IMR-90 (cell line): ENCODE data around the gene TMPRSS6. TPM values are rescaled to one million over a fixed set of nuclear protein-coding genes. Genes with fewer than 3 reads are reported as not detected.

Source experiments
- ATAC-seq: fragments of 200-7000 bp; cut with Tn5 transposase; 2 replicates; pipeline ENCODE4 v1.9.1; 2020; ENCODE audit warnings: low read depth, mild to moderate bottlenecking, moderate library complexity
- BruUV-seq: library from RNA; stranded (reverse); fragments of 400-500 nt; replicated peaks from 2 replicates; lab custom pipeline; 2021; lab: Mats Ljungman, UMichigan
- CTCF ChIA-PET: fragments of 300-600 bp; formaldehyde crosslinking; extraction: SDS; loops from one replicate; lab custom pipeline; 2021; ENCODE audit warnings: antibody characterized with exemption; lab: Yijun Ruan, JAX
- POLR2A ChIA-PET: fragments of 300-600 bp; sonication (Branson Sonifier 250); formaldehyde crosslinking; loops from one replicate; lab custom pipeline; 2022; ENCODE audit warnings: antibody characterized with exemption; ENCODE audit not compliant: unreplicated experiment; lab: Charles Lee
- DNase-seq: peaks from one replicate; pipeline ENCODE4 v3.0.0; 2013
- H2AFZ ChIP-seq: replicated peaks from 2 replicates; pipeline ENCODE3; 2013; ENCODE audit warnings: low read length, mild to moderate bottlenecking; ENCODE audit not compliant: poor library complexity
- H2AK5ac ChIP-seq: 2 replicates; pipeline ENCODE4 v1.6.1; 2013; ENCODE audit warnings: low read depth, low read length, inconsistent platforms
- H2AK9ac ChIP-seq: replicated peaks from 2 replicates; pipeline ENCODE3; 2013; ENCODE audit warnings: mild to moderate bottlenecking, low read depth, low read length, moderate library complexity; ENCODE audit not compliant: poor library complexity
- H2BK120ac ChIP-seq: 2 replicates; pipeline ENCODE4 v1.6.1; 2013; ENCODE audit warnings: low read depth, low read length, inconsistent platforms
- H2BK15ac ChIP-seq: 3 replicates; pipeline ENCODE4 v1.6.1; 2013; ENCODE audit warnings: low read depth, low read length, inconsistent platforms
- H2BK20ac ChIP-seq: 2 replicates; pipeline ENCODE4 v1.6.1; 2013; ENCODE audit warnings: low read depth, mild to moderate bottlenecking, inconsistent platforms, low read length, moderate library complexity
- H2BK5ac ChIP-seq: 2 replicates; pipeline ENCODE4 v1.6.1; 2013; ENCODE audit warnings: mild to moderate bottlenecking, low read depth, low read length, inconsistent platforms; ENCODE audit not compliant: poor library complexity, severe bottlenecking
- H3K14ac ChIP-seq: replicated peaks from 2 replicates; pipeline ENCODE4 v1.6.1; 2013; ENCODE audit warnings: low read depth, low read length, inconsistent platforms
- H3K18ac ChIP-seq: 2 replicates; pipeline ENCODE4 v1.6.1; 2013; ENCODE audit warnings: low read depth, low read length, control low read depth
- H3K23ac ChIP-seq: 2 replicates; pipeline ENCODE4 v1.6.1; 2013; ENCODE audit warnings: low read depth, low read length, inconsistent platforms
- H3K27ac ChIP-seq: 2 replicates; pipeline ENCODE4 v1.5.1; 2013; ENCODE audit warnings: mild to moderate bottlenecking, control low read depth, low read length; ENCODE audit not compliant: insufficient read depth
- H3K27me3 ChIP-seq: 2 replicates; pipeline ENCODE4 v1.6.1; 2013; ENCODE audit warnings: low read length; ENCODE audit not compliant: control insufficient read depth, insufficient read depth
- H3K36me3 ChIP-seq: 2 replicates; pipeline ENCODE4 v1.6.1; 2013; ENCODE audit warnings: low read length, mixed read lengths; ENCODE audit not compliant: control insufficient read depth, insufficient read depth
- H3K4ac ChIP-seq: 2 replicates; pipeline ENCODE4 v1.6.1; 2013; ENCODE audit warnings: low read depth, low read length, inconsistent platforms
- H3K4me1 ChIP-seq: 2 replicates; pipeline ENCODE4 v1.6.1; 2013; ENCODE audit warnings: low read length, mixed read lengths; ENCODE audit not compliant: control insufficient read depth, insufficient read depth
- H3K4me2 ChIP-seq: 2 replicates; pipeline ENCODE4 v1.6.1; 2013; ENCODE audit warnings: low read depth, mild to moderate bottlenecking, control low read depth, low read length, moderate library complexity
- H3K4me3 ChIP-seq: 2 replicates; pipeline ENCODE4 v1.5.1; 2013; ENCODE audit warnings: low read depth, mild to moderate bottlenecking, control low read depth, low read length, moderate library complexity; ENCODE audit not compliant: insufficient read depth
- H3K56ac ChIP-seq: 2 replicates; pipeline ENCODE4 v1.6.1; 2013; ENCODE audit warnings: low read length, inconsistent platforms; ENCODE audit not compliant: insufficient read depth; ENCODE audit errors: extremely low read depth
- H3K79me1 ChIP-seq, 2 experiments: 2 replicates each; pipeline ENCODE4 v1.6.1; 2013; ENCODE audit warnings: low read length in 2 of 2, inconsistent platforms in 1 of 2, low read depth in 1 of 2
- H3K9ac ChIP-seq: 2 replicates; pipeline ENCODE4 v1.6.1; 2013; ENCODE audit warnings: low read depth, low read length, control low read depth
- H3K9me1 ChIP-seq: 2 replicates; pipeline ENCODE4 v1.6.1; 2013; ENCODE audit warnings: low read length, inconsistent platforms; ENCODE audit not compliant: insufficient read depth
- H3K9me3 ChIP-seq: 2 replicates; pipeline ENCODE4 v1.6.1; 2013; ENCODE audit warnings: low read length; ENCODE audit not compliant: control insufficient read depth, insufficient read depth
- H4K20me1 ChIP-seq: 2 replicates; pipeline ENCODE4 v1.6.1; 2013; ENCODE audit warnings: low read length, inconsistent platforms; ENCODE audit not compliant: insufficient read depth
- H4K5ac ChIP-seq: 2 replicates; pipeline ENCODE4 v1.6.1; 2013; ENCODE audit warnings: mild to moderate bottlenecking, low read depth, low read length, control low read depth
- H4K8ac ChIP-seq, 2 experiments: 2 replicates each; pipeline ENCODE4 v1.6.1; 2013; ENCODE audit warnings: low read depth in 2 of 2, low read length in 2 of 2, control low read depth in 1 of 2, inconsistent platforms in 1 of 2
- H4K91ac ChIP-seq: 2 replicates; pipeline ENCODE4 v1.6.1; 2013; ENCODE audit warnings: low read depth, low read length, inconsistent platforms; ENCODE audit not compliant: insufficient read depth
- CEBPB ChIP-seq: IDR thresholded peaks from 2 replicates; pipeline ENCODE4 v1.6.1; 2012; ENCODE audit warnings: low read depth, low read length, improper control_type of control experiment
- FOS ChIP-seq: fragments of 150-350 bp; IDR thresholded peaks from 2 replicates; pipeline ENCODE4 v1.6.1; 2016; ENCODE audit warnings: low read depth, low read length
- MAFK ChIP-seq: IDR thresholded peaks from 2 replicates; pipeline ENCODE4 v1.6.1; 2012; ENCODE audit warnings: low read depth, low read length, improper control_type of control experiment
- MAZ ChIP-seq: IDR thresholded peaks from 2 replicates; pipeline ENCODE4 v1.6.1; 2012; ENCODE audit warnings: low read depth, mild to moderate bottlenecking, low read length, improper control_type of control experiment, moderate library complexity, borderline replicate concordance
- NFE2L2 ChIP-seq: fragments of 150-350 bp; IDR thresholded peaks from 2 replicates; pipeline ENCODE4 v1.6.1; 2016; ENCODE audit warnings: low read depth, mild to moderate bottlenecking, low read length
- RFX5 ChIP-seq: IDR thresholded peaks from 2 replicates; pipeline ENCODE4 v1.8.0; 2012; ENCODE audit warnings: low read depth, mild to moderate bottlenecking, low read length, moderate library complexity
- WGBS, 2 experiments: methylation state at CpG; one replicate each; pipeline versions ENCODE4 v1.1.5 to v1.1.7; 2013; ENCODE audit warnings: missing lambda C conversion rate in 2 of 2; ENCODE audit not compliant: insufficient read length in 1 of 2; ENCODE audit errors: extremely low coverage in 2 of 2; 5-methylcytosine and 5-hydroxymethylcytosine counted together
- dilution Hi-C: fragments of 300-500 bp; cut with HindIII; formaldehyde crosslinking; loops from one replicate; pipeline ENCODE4 v1.14.3; 2018; ENCODE audit warnings: low sequenced_read_pairs; ENCODE audit not compliant: unreplicated experiment
- in situ Hi-C: fragments of 300-500 bp; cut with MboI; formaldehyde crosslinking; loops from 3 replicates; pipeline ENCODE4 v1.14.3; 2019; ENCODE audit warnings: low sequenced_read_pairs, inconsistent platforms, mixed read lengths
- intact Hi-C: fragments of 100-400 bp; cut with micrococcal nuclease; formaldehyde crosslinking; loops from 2 replicates; pipeline ENCODE4 v1.10.0; 2022
- polyA plus RNA-seq, 3 experiments: library from polyadenylated mRNA; depleted of rRNA; stranded (reverse); fragments of >200 nt; gene quantifications; 2 replicates each; pipeline ENCODE4 v1.2.3, GENCODE V29; 2012; ENCODE audit warnings: low replicate concordance in 1 of 3
- total RNA-seq: library from RNA; depleted of rRNA; stranded (reverse); fragments of >200 nt; gene quantifications from 2 replicates; pipeline ENCODE4 v1.2.3, GENCODE V29; 2012
- TF ChIP-seq, protein P1 (sequence below): fragments of 150-350 bp; IDR thresholded peaks from 2 replicates; pipeline ENCODE4 v1.6.1; 2017; ENCODE audit warnings: mild to moderate bottlenecking, antibody characterized with exemption, low read length, low read depth

TMPRSS6 gene
- total and polyA plus RNA-seq, 2 of the 4 experiments (the other 2 are of a cell fraction) = not detected

DNA sequence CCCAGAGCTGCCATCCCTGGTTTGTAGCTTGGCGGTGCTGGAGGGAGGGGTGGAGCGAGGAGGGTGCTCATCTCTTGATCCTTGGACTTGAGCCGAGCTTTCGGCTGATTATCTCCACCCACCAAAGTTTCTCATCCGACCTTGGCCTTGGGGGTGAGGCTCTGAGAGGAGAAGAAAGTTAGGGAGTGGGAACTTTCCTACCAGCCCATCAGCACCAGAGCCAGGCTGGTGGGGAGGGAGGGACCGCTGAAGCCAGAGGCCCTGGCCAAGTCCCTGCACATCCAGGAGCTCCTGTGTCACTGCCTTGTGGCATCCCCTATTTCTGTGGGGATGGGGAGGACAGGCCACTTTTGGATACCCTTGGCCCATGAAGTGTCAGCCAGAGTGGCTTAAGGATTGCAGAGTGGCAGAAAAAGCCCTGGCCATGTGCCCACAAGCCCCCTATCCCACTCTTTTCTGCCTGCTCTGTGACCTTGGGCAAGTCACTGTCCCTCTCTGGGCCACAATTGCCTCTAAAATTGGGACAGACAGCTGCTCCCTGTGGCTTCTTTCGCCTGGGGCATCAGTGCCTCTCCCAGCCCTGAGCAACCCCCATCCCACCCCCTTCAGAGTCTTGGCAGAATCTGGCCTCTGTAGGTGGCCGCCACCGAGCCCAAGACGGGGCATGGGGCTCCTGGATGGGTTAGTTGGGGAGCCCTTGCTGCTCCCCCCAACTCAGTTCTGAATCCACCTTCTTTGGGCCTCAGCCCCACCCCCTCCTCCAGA lies 47.7 kb downstream of the TMPRSS6 start:
- WGBS, 2 experiments = no CpG with 5 or more reads among the region's 10 CpGs
- no peaks in the 10 kb centered on the region for H3K4me1 ChIP-seq
- in situ Hi-C loops = no loop called here
- H3K27ac ChIP-seq = no peak overlapping the region
- no peak overlapping the region for H2BK20ac ChIP-seq
- H2AK9ac ChIP-seq = no peak overlapping the region
- no peak overlapping the region for H3K14ac ChIP-seq
- no peak for ATAC-seq
- H3K9me3 ChIP-seq = no peaks in the 10 kb centered on the region
- no peak for TF ChIP-seq NFE2L2
- TF ChIP-seq, protein P1, sequence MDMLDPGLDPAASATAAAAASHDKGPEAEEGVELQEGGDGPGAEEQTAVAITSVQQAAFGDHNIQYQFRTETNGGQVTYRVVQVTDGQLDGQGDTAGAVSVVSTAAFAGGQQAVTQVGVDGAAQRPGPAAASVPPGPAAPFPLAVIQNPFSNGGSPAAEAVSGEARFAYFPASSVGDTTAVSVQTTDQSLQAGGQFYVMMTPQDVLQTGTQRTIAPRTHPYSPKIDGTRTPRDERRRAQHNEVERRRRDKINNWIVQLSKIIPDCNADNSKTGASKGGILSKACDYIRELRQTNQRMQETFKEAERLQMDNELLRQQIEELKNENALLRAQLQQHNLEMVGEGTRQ = no peak
- no peak for TF ChIP-seq RFX5
- TF ChIP-seq MAZ = no peak
- no peak for TF ChIP-seq FOS
- no peak for TF ChIP-seq MAFK
- TF ChIP-seq CEBPB = no peak
- H3K79me1 ChIP-seq = no peaks in the 10 kb centered on the region
- POLR2A ChIA-PET = no interaction called here
- no peak overlapping the region for H4K8ac ChIP-seq
- H4K20me1 ChIP-seq = no peaks in the 10 kb centered on the region
- H3K18ac ChIP-seq = no peak overlapping the region
- H3K9ac ChIP-seq = no peak overlapping the region
- no peak overlapping the region for H3K4ac ChIP-seq
- no peak overlapping the region for H3K4me2 ChIP-seq
- CTCF ChIA-PET = no interaction called here
- H4K91ac ChIP-seq = no peak overlapping the region
- no peak overlapping the region for H2AK5ac ChIP-seq
- no peak overlapping the region for H3K4me3 ChIP-seq
- intact Hi-C loops = no loop called here
- H2AFZ ChIP-seq = no peak overlapping the region
- no peak overlapping the region for H2BK5ac ChIP-seq
- H4K5ac ChIP-seq = no peak overlapping the region
- no peaks in the 10 kb centered on the region for H3K27me3 ChIP-seq
- H3K56ac ChIP-seq = no peak overlapping the region
- no peak overlapping the region for H2BK15ac ChIP-seq
- BruUV-seq = no TSS peak
- H3K23ac ChIP-seq = no peak overlapping the region
- dilution Hi-C loops = no loop called here
- no peaks in the 10 kb centered on the region for H3K9me1 ChIP-seq
- no peak for DNase-seq
- H3K36me3 ChIP-seq = peaks cover 26% of the 10 kb centered on the region
- H2BK120ac ChIP-seq = no peak overlapping the region
